ENCODE results near the gene CERT1. TPM values are rescaled to one million over a fixed set of nuclear protein-coding genes. Genes with fewer than 3 reads are reported as not detected.
"Not testable (repeated sequence)": the region's sequence is repeated elsewhere in the genome, so short reads cannot be mapped to it uniquely, and the experiment has no call there.

The CERT1 gene, protein sequence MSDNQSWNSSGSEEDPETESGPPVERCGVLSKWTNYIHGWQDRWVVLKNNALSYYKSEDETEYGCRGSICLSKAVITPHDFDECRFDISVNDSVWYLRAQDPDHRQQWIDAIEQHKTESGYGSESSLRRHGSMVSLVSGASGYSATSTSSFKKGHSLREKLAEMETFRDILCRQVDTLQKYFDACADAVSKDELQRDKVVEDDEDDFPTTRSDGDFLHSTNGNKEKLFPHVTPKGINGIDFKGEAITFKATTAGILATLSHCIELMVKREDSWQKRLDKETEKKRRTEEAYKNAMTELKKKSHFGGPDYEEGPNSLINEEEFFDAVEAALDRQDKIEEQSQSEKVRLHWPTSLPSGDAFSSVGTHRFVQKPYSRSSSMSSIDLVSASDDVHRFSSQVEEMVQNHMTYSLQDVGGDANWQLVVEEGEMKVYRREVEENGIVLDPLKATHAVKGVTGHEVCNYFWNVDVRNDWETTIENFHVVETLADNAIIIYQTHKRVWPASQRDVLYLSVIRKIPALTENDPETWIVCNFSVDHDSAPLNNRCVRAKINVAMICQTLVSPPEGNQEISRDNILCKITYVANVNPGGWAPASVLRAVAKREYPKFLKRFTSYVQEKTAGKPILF
- total RNA-seq: 28.8 to 36.5 TPM (median 36.2 TPM) in 3 replicates
- long read RNA-seq, transcript COL4A3BP-222 (17 exons, 3,154 nt): major isoform, 15 of 28 reads
- long read RNA-seq, partial matches to known transcripts: 1 of 28 reads
- long read RNA-seq, other reads (novel, unspliced or antisense): 5 of 28 reads

DNA sequence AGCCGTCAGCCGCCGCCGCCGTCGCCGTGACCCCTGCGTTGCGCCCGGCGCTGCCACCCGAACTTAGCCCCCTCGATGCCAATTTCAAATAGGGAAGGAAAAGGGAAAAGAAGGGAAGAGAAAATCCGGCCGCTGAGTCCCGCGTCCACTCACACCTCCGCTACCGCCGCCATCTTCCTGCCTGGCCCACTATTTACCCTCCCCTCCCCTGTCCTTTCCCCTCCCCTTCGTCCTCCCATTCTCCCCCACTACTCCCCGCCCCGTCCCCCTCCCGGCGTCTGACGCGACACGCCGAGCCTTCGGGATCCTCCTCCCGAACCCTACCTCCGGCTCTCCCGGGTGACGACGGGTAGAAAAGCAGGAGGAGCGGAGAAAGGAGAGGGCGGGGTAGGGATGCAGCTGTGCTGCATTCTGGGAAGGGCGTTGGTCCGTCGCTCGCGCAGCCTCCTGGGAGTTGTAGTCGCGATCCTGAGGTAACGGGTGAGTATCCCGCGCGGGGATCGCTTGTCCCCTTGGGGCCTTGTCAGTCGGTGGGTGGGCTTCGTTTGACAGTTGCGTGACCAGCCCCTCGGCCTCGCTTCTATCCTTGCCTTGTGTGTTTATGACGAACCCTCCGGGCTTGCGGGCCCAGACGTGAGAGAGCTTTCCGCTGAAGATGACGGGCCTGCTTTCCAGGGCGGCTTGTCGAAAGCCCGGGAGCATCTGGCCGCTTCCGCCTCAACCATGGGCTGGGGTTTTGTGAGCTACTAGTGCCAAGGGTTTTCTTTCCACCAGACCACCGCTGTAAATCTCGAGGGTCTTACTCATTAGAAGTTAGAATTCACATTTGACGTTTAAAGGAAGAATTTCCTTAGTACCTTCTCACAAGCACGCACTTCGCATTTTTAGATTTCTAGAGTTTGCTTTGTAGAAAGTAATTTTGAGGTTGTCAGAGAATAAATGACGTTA is at the start of gene CERT1, which contains the start of gene POLK:
TSS of gene CERT1 (minus strand) at position 195 of the 948 bp plus-strand sequence. CDS start 422 bp downstream, outside the sequence.
TSS of gene POLK (plus strand) at position 457 of the 948 bp plus-strand sequence.
- DNase-seq (ENCODE audit: low spot score): peak; percentile 99
- Mint-ChIP-seq H3K9me3 (ENCODE audit: low read depth) (no peaks in the 10 kb centered on the region), H3K36me3 (ENCODE audit: low read depth) (no peaks in the 10 kb centered on the region), H3K27me3 (ENCODE audit: low read depth) (no peaks in the 10 kb centered on the region), H3K27ac (ENCODE audit: unreplicated experiment) (peak within 1 kb of the TSS; percentile 99), H3K4me3 (ENCODE audit: unreplicated experiment) (peak within 1 kb of the TSS; percentile 99), H3K4me1 (ENCODE audit: low read depth) (peaks cover 45% of the 10 kb centered on the region)
- TF ChIP-seq CTCF (IDR thresholded peaks at IDR 0.05): no peak

DNA sequence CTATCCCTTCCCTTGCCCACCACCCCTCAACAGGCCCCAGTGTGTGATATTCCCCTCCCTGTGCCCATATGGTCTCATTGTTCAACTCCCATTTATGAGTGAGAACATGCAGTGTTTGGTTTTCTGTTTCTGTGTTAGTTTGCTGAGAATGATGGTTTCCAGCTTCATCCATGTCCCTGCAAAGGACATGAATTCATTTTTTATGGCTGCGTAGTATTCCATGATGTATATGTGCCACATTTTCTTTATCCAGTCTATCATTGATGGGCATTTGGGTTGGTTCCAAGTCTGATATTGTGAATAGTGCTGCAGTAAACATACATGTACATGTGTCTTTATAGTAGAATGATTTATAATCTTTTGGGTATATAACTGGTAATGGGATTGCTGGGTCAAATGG is 49.2 kb upstream of the CERT1 start:
- peaks cover 30% of the 10 kb centered on the region for H3K36me3 Mint-ChIP-seq (ENCODE audit: low read depth)
- not testable (repeated sequence) for H3K27me3 Mint-ChIP-seq (ENCODE audit: low read depth); H3K4me3 Mint-ChIP-seq (ENCODE audit: unreplicated experiment); H3K27ac Mint-ChIP-seq (ENCODE audit: unreplicated experiment); DNase-seq (ENCODE audit: low spot score)
- peaks cover 23% of the 10 kb centered on the region for H3K4me1 Mint-ChIP-seq (ENCODE audit: low read depth)
- peaks cover 34% of the 10 kb centered on the region for H3K9me3 Mint-ChIP-seq (ENCODE audit: low read depth)

DNA sequence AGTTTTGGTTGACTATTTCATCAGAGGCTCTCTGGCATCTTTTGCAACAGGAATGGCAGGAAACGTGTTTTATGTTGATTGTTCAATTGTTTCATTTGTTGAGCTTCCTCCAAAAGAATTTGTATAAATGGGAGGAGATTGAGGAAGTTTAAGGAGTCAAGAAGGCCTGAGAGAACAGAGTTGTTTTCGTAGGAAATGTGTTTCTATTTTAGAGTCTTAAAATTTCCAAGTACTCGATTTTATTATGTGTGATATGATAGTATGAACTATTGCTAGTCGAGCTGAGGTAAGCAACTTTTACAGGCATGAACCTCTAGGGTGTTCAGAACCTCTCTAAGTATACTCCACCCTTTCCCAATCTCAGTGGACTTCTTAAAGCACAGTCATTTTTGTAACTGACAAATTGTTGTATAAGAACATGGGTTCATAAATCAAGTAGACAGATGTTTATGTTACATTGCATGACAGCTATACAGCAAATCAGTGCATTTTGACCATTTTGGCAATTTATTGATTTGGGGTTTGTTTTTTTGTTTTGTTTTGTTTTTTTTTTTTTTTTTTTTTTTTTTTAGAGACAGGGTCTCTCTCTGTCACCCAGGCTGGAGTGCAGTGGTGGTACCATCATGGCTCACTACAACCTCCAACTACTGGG is 47.7 kb upstream of the CERT1 start:
- Mint-ChIP-seq H3K36me3 (ENCODE audit: low read depth) (peaks cover 35% of the 10 kb centered on the region), H3K27ac (ENCODE audit: unreplicated experiment) (peak overlapping the region; percentile 64), H3K27me3 (ENCODE audit: low read depth) (no peaks in the 10 kb centered on the region), H3K9me3 (ENCODE audit: low read depth) (peaks cover 27% of the 10 kb centered on the region), H3K4me1 (ENCODE audit: low read depth) (peaks cover 13% of the 10 kb centered on the region), H3K4me3 (ENCODE audit: unreplicated experiment) (no peak overlapping the region)
- DNase-seq (ENCODE audit: low spot score): no peak
- TF ChIP-seq CTCF (IDR thresholded peaks at IDR 0.05): no peak

GRCh38 chr5:75558221-75558620 is 46.8 kb upstream of the CERT1 start:
- Mint-ChIP-seq H3K4me1 (ENCODE audit: low read depth) (peaks cover 13% of the 10 kb centered on the region), H3K4me3 (ENCODE audit: unreplicated experiment) (no peak overlapping the region), H3K36me3 (ENCODE audit: low read depth) (peaks cover 34% of the 10 kb centered on the region), H3K27me3 (ENCODE audit: low read depth) (no peaks in the 10 kb centered on the region), H3K27ac (ENCODE audit: unreplicated experiment) (peak overlapping the region; percentile 61), H3K9me3 (ENCODE audit: low read depth) (peaks cover 18% of the 10 kb centered on the region)
- no peak for TF ChIP-seq CTCF (IDR thresholded peaks at IDR 0.05)
- DNase-seq (ENCODE audit: low spot score): no peak

- DNase-seq (ENCODE audit: low spot score): no peak
- H3K4me3 Mint-ChIP-seq (ENCODE audit: unreplicated experiment): no peak overlapping the region
- H3K9me3 Mint-ChIP-seq (ENCODE audit: low read depth): peaks cover 13% of the 10 kb centered on the region
- no peak for TF ChIP-seq CTCF (IDR thresholded peaks at IDR 0.05)
- no peaks in the 10 kb centered on the region for H3K27me3 Mint-ChIP-seq (ENCODE audit: low read depth)
- H3K27ac Mint-ChIP-seq (ENCODE audit: unreplicated experiment): no peak overlapping the region
- H3K4me1 Mint-ChIP-seq (ENCODE audit: low read depth): peaks cover 16% of the 10 kb centered on the region
- H3K36me3 Mint-ChIP-seq (ENCODE audit: low read depth): peaks cover 26% of the 10 kb centered on the region
Measured at GRCh38 chr5:75553358-75553757, 41.9 kb upstream of the CERT1 start.

Measured in chondrocyte (in vitro differentiated cells).